ENCODE measurements around the gene PRKAG1.

DNA sequence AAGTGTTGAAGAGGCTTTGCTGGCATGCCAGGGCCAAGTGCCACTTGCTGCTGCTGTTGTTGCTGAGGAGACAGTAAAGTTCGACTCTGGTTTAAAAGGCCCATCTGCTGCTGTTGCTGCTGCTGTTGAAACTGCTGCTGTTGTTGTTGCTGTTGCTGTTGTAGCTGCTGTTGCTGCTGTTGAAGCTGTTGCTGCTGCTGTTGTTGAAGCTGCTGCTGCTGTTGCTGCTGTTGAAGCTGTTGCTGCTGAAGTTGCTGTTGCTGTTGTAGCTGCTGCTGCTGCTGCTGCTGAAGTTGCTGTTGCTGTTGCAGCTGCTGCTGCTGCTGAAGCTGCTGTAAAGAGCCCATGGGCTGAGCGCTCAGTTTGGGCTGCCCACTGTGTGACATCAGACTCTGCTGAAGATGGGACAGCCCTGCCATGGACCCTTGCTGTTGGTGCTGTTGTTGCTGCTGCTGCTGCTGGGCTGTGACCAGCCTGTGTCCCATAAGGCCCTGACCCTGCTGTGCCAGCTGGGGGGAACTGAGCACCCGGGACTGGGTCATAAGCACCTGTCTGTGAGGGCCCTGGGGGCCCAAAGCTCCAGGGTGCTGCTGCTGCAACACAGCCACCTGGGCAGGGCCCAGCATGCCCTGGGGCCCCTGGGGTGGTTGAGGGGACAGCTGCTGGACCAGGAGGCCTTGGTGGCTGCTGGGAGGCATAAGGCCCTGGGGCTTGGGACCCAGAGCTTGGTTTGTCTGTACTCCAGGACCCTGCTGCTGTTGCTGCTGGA, 14.3 kb upstream of the PRKAG1 start:
- TF ChIP-seq, protein P1, sequence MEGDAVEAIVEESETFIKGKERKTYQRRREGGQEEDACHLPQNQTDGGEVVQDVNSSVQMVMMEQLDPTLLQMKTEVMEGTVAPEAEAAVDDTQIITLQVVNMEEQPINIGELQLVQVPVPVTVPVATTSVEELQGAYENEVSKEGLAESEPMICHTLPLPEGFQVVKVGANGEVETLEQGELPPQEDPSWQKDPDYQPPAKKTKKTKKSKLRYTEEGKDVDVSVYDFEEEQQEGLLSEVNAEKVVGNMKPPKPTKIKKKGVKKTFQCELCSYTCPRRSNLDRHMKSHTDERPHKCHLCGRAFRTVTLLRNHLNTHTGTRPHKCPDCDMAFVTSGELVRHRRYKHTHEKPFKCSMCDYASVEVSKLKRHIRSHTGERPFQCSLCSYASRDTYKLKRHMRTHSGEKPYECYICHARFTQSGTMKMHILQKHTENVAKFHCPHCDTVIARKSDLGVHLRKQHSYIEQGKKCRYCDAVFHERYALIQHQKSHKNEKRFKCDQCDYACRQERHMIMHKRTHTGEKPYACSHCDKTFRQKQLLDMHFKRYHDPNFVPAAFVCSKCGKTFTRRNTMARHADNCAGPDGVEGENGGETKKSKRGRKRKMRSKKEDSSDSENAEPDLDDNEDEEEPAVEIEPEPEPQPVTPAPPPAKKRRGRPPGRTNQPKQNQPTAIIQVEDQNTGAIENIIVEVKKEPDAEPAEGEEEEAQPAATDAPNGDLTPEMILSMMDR (IDR thresholded peaks at IDR 0.05), result no peak
- no peak for TF ChIP-seq POLR2A (IDR thresholded peaks at IDR 0.05)
